H1 (cell line): ENCODE measurements around the gene KANSL1. TPM values are rescaled to one million over a fixed set of nuclear protein-coding genes. Genes with fewer than 3 reads are reported as not detected.

Source experiments
- CTCF ChIA-PET: fragments of 300-600 bp; sonication (Branson Sonifier 250); formaldehyde crosslinking; loops from one replicate; lab custom pipeline; 2021; ENCODE audit not compliant: partially characterized antibody; lab: Charles Lee
- POLR2A ChIA-PET: fragments of 300-600 bp; sonication (Branson Sonifier 250); formaldehyde crosslinking; loops from one replicate; lab custom pipeline; 2021; ENCODE audit warnings: inconsistent platforms; ENCODE audit not compliant: partially characterized antibody; lab: Charles Lee
- DNase-seq, 2 experiments: peaks; one replicate each; pipeline versions ENCODE4 v3.0.0 to v3.0.0-alpha.2; 2010 to 2022; ENCODE audit warnings: low spot score in 2 of 2, low read depth in 1 of 2, mixed read lengths in 1 of 2
- FAIRE-seq: peaks from 2 replicates; lab custom pipeline; 2011; peaks lifted over from hg19 to GRCh38; lab: Jason Lieb, UNC
- H2AFZ ChIP-seq: 2 replicates; pipeline ENCODE4 v1.8.1; 2012; ENCODE audit warnings: low read length, inconsistent platforms
- H2AK5ac ChIP-seq: 2 replicates; pipeline ENCODE4 v1.6.1; 2013; ENCODE audit warnings: low read depth, low read length
- H2BK120ac ChIP-seq: replicated peaks from 2 replicates; pipeline ENCODE3; 2013; ENCODE audit warnings: low read depth, low read length, inconsistent platforms
- H2BK12ac ChIP-seq: 2 replicates; pipeline ENCODE4 v1.6.1; 2013; ENCODE audit warnings: low read depth, low read length
- H2BK15ac ChIP-seq: 2 replicates; pipeline ENCODE4 v1.6.1; 2013; ENCODE audit warnings: low read length
- H2BK20ac ChIP-seq: 2 replicates; pipeline ENCODE4 v1.6.1; 2013; ENCODE audit warnings: low read length
- H2BK5ac ChIP-seq: 2 replicates; pipeline ENCODE4 v1.6.1; 2013; ENCODE audit warnings: low read depth, low read length
- H3K14ac ChIP-seq: 2 replicates; pipeline ENCODE4 v1.6.1; 2013; ENCODE audit warnings: inconsistent platforms; ENCODE audit not compliant: insufficient read length
- H3K18ac ChIP-seq: 2 replicates; pipeline ENCODE4 v1.6.1; 2013; ENCODE audit warnings: low read length; ENCODE audit errors: extremely low read depth
- H3K23ac ChIP-seq: 2 replicates; pipeline ENCODE4 v1.6.1; 2013; ENCODE audit warnings: inconsistent platforms; ENCODE audit not compliant: insufficient read length
- H3K23me2 ChIP-seq: 2 replicates; pipeline ENCODE4 v1.6.1; 2013; ENCODE audit warnings: low read depth, low read length
- H3K27ac ChIP-seq: 2 replicates; pipeline ENCODE4 v1.6.1; 2011; ENCODE audit warnings: low read depth, low read length, inconsistent platforms
- H3K27me3 ChIP-seq, 4 experiments: replicated peaks in 1 of 4; 1 replicate in 1 of 4; 2 replicates in 3 of 4; pipeline versions ENCODE4 v1.6.1 to v1.8.1; 2011 to 2013; ENCODE audit warnings: low read length in 3 of 4, mild to moderate bottlenecking in 3 of 4, inconsistent platforms in 2 of 4, mixed read lengths in 2 of 4, moderate library complexity in 1 of 4; ENCODE audit not compliant: control insufficient read depth in 3 of 4, insufficient read depth in 3 of 4; ENCODE audit errors: extremely low read depth in 1 of 4
- H3K36me3 ChIP-seq, 4 experiments: 2 replicates each; pipeline versions ENCODE4 v1.6.1 to v1.8.1; 2011 to 2013; ENCODE audit warnings: mild to moderate bottlenecking in 4 of 4, low read length in 3 of 4, moderate library complexity in 2 of 4, control low read depth in 1 of 4, inconsistent platforms in 1 of 4; ENCODE audit not compliant: insufficient read depth in 4 of 4, control insufficient read depth in 2 of 4
- H3K4ac ChIP-seq: replicated peaks from 2 replicates; pipeline ENCODE3; 2013; ENCODE audit warnings: low read length, low read depth, mixed read lengths, inconsistent platforms; ENCODE audit not compliant: insufficient read length
- H3K4me1 ChIP-seq, 4 experiments: replicated peaks in 1 of 4; 1 replicate in 1 of 4; 2 replicates in 3 of 4; pipeline versions ENCODE4 v1.6.1 to v1.8.1; 2011 to 2013; ENCODE audit warnings: low read length in 3 of 4, inconsistent platforms in 2 of 4, mixed read lengths in 1 of 4; ENCODE audit not compliant: insufficient read depth in 4 of 4, control insufficient read depth in 3 of 4
- H3K4me2 ChIP-seq, 2 experiments: 2 replicates each; pipeline versions ENCODE4 v1.6.1 to v1.8.1; 2011 to 2013; ENCODE audit warnings: low read depth in 2 of 2, low read length in 2 of 2, control low read depth in 1 of 2, inconsistent platforms in 1 of 2, mild to moderate bottlenecking in 1 of 2; ENCODE audit not compliant: insufficient read depth in 1 of 2
- H3K4me3 ChIP-seq, 4 experiments: fragments of 200-600, 300-600 bp in 1 of 4; sonication (generic), shearing (Covaris generic), sonication (Bioruptor Twin) in 1 of 4; 2 replicates each; pipeline versions ENCODE4 v1.5.1 to v1.8.1; 2011 to 2016; ENCODE audit warnings: low read length in 4 of 4, low read depth in 3 of 4, control low read depth in 2 of 4, inconsistent platforms in 2 of 4, mild to moderate bottlenecking in 2 of 4, mixed read lengths in 1 of 4, moderate library complexity in 1 of 4; ENCODE audit not compliant: insufficient read depth in 2 of 4; ENCODE audit errors: extremely low read depth in 1 of 4
- H3K56ac ChIP-seq: replicated peaks from 2 replicates; pipeline ENCODE3; 2013; ENCODE audit warnings: low read depth, mild to moderate bottlenecking, mixed read lengths, low read length, inconsistent platforms; ENCODE audit not compliant: insufficient read length
- H3K79me1 ChIP-seq: 2 replicates; pipeline ENCODE4 v1.6.1; 2013; ENCODE audit warnings: low read depth, low read length, control low read depth
- H3K79me2 ChIP-seq, 2 experiments: 2 replicates each; pipeline versions ENCODE4 v1.6.1 to v1.8.1; 2012 to 2013; ENCODE audit warnings: low read length in 2 of 2, mild to moderate bottlenecking in 2 of 2, inconsistent platforms in 1 of 2; ENCODE audit not compliant: insufficient read depth in 2 of 2, control insufficient read depth in 1 of 2
- H3K9ac ChIP-seq, 4 experiments: replicated peaks in 1 of 4; 1 replicate in 1 of 4; 2 replicates in 3 of 4; pipeline versions ENCODE4 v1.6.1 to v1.8.1; 2011 to 2013; ENCODE audit warnings: low read depth in 3 of 4, low read length in 3 of 4, control low read depth in 2 of 4, mild to moderate bottlenecking in 2 of 4, moderate library complexity in 2 of 4, inconsistent platforms in 1 of 4; ENCODE audit errors: extremely low read depth in 1 of 4
- H3K9me3 ChIP-seq, 2 experiments: 2 replicates each; pipeline versions ENCODE4 v1.6.1 to v1.8.1; 2012 to 2013; ENCODE audit warnings: mild to moderate bottlenecking in 2 of 2, moderate library complexity in 2 of 2, control low read depth in 1 of 2, inconsistent platforms in 1 of 2, low read depth in 1 of 2, low read length in 1 of 2, mixed read lengths in 1 of 2; ENCODE audit not compliant: insufficient read depth in 2 of 2
- H4K20me1 ChIP-seq, 2 experiments: replicated peaks in 1 of 2; 2 replicates each; pipeline versions ENCODE3 to v1.8.1; 2011 to 2013; ENCODE audit warnings: inconsistent platforms in 2 of 2, low read length in 2 of 2, mild to moderate bottlenecking in 1 of 2; ENCODE audit not compliant: insufficient read depth in 2 of 2, control insufficient read depth in 1 of 2
- H4K5ac ChIP-seq: 2 replicates; pipeline ENCODE4 v1.6.1; 2013; ENCODE audit warnings: low read length, low read depth, mixed read lengths, inconsistent platforms; ENCODE audit not compliant: insufficient read length
- H4K8ac ChIP-seq: 2 replicates; pipeline ENCODE4 v1.8.0; 2013; ENCODE audit warnings: mild to moderate bottlenecking, moderate library complexity, low read length, inconsistent platforms; ENCODE audit not compliant: insufficient read depth; ENCODE audit errors: extremely low read depth
- H4K91ac ChIP-seq: replicated peaks from 2 replicates; pipeline ENCODE3; 2013; ENCODE audit warnings: low read length, mixed read lengths, inconsistent platforms; ENCODE audit not compliant: insufficient read length
- CHD1 ChIP-seq: IDR thresholded peaks from 2 replicates; pipeline ENCODE4 v1.6.1; 2012; ENCODE audit warnings: low read depth, low read length, improper control_type of control experiment
- NANOG ChIP-seq: IDR thresholded peaks from 2 replicates; pipeline ENCODE4 v1.6.1; 2011; ENCODE audit warnings: low read length, low read depth, mild to moderate bottlenecking, inconsistent platforms; ENCODE audit not compliant: insufficient read depth, poor library complexity, severe bottlenecking
- POLR2A ChIP-seq, 2 experiments: IDR thresholded peaks; 1 replicate in 1 of 2; 2 replicates in 1 of 2; pipeline ENCODE4 v1.6.1; 2011; ENCODE audit warnings: low read depth in 2 of 2, low read length in 2 of 2, mild to moderate bottlenecking in 2 of 2; ENCODE audit errors: control extremely low read depth in 1 of 2
- POLR2AphosphoS5 ChIP-seq: IDR thresholded peaks from 2 replicates; pipeline ENCODE4 v1.6.1; 2011; ENCODE audit warnings: low read depth, low read length
- RAD21 ChIP-seq, 2 experiments: IDR thresholded peaks in 1 of 2; conservative IDR thresholded peaks in 1 of 2; 2 replicates each; pipeline ENCODE4 v1.6.1; 2011; ENCODE audit warnings: low read depth in 2 of 2, low read length in 2 of 2, improper control_type of control experiment in 1 of 2, inconsistent platforms in 1 of 2, mild to moderate bottlenecking in 1 of 2, moderate library complexity in 1 of 2
- SIRT6 ChIP-seq: IDR thresholded peaks from one replicate; pipeline ENCODE4 v1.7.1; 2012; ENCODE audit warnings: low read length, inconsistent platforms
- TEAD4 ChIP-seq: IDR thresholded peaks from 2 replicates; pipeline ENCODE4 v1.6.1; 2012; ENCODE audit warnings: low read depth, low read length, inconsistent platforms, mixed read lengths
- YY1 ChIP-seq: IDR thresholded peaks from 2 replicates; pipeline ENCODE4 v1.6.1; 2011; ENCODE audit warnings: low read depth, mild to moderate bottlenecking, low read length
- polyA plus RNA-seq, 7 experiments: library from polyadenylated mRNA; depleted of rRNA in 3 of 7; stranded (reverse) in 5 of 7; unstranded in 2 of 7; fragments of >200 nt in 5 of 7; fragments of 200-250 nt in 2 of 7; gene quantifications; 1 replicate in 5 of 7; 2 replicates in 1 of 7; 4 replicates in 1 of 7; pipeline versions ENCODE4 v1.2.1 to v1.2.3, GENCODE V29; 2011 to 2013; ENCODE audit warnings: missing spikeins in 2 of 7, mixed read lengths in 2 of 7
- total RNA-seq: library from RNA; stranded (reverse); fragmentation: NEBNext Ultra II Directional; extraction: Animal tissue kit (Norgen Biotek cat#: 25700); gene quantifications from 2 replicates; pipeline ENCODE4 v1.2.1, GENCODE V29; 2021

The KANSL1 gene
- total and polyA plus RNA-seq, 2 of the 8 experiments (the other 6 are each of a cell fraction or from before 2014, with no cell fraction given): 34.0 to 128 TPM

DNA sequence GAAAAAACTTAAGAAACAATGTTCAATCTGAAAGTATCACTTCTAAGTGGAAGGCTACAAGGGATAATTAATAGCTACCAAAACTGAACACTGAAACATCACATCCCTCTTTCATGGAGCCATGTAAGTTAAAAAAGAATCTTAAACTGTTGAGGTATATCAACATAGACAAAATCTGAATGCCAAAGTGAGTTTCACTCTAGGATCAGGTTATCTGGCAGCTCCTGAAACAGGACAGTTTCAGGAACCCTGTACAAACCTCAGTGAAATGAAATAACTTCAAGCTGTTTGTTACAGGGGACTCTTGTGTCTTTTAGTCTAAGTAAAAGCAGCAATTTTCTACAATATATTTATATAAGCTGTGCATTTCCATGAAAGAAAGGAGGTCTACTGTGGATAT is 73.2 kb downstream of the KANSL1 start:
- no peak for TF ChIP-seq TEAD4
- no peak for TF ChIP-seq YY1
- TF ChIP-seq RAD21 (IDR thresholded peaks at IDR 0.05 in 1 of 2, conservative IDR thresholded peaks at IDR 0.05 in 1 of 2; ENCODE audit: low read depth in 2 of 2, low read length in 2 of 2): no peak
- TF ChIP-seq SIRT6: no peak
- no peak for TF ChIP-seq POLR2AphosphoS5
- TF ChIP-seq CHD1: no peak
- TF ChIP-seq NANOG: no peak
- no peak for TF ChIP-seq POLR2A (IDR thresholded peaks at IDR 0.05; ENCODE audit: control extremely low read depth in 1 of 2, low read depth in 2 of 2, low read length in 2 of 2)
- Histone ChIP-seq H2BK5ac (no peak overlapping the region), H4K5ac (no peak overlapping the region), H3K4me1 (peaks cover 7 to 23% (median 18%) of the 10 kb centered on the region in 4 experiments; a peak in 6 of 7 replicates), H3K9me3 (no peaks in the 10 kb centered on the region), H3K9ac (no peak overlapping the region), H3K56ac (no peak overlapping the region), H3K4me2 (no peak overlapping the region), H4K91ac (no peak overlapping the region), H3K23ac (no peak overlapping the region), H3K14ac (no peak overlapping the region), H2BK12ac (no peak overlapping the region), H3K79me1 (peaks cover 9% of the 10 kb centered on the region), H3K18ac (no peak overlapping the region), H3K23me2 (no peaks in the 10 kb centered on the region; the same call in 1 of the 2 replicates), H3K27me3 (no peaks in the 10 kb centered on the region), H3K4me3 (no peak overlapping the region), H4K8ac (no peak overlapping the region), H4K20me1 (peaks cover 38 to 60% of the 10 kb centered on the region in 2 experiments), H2BK20ac (no peak overlapping the region), H3K79me2 (peaks cover 65 to 99% of the 10 kb centered on the region in 2 experiments), H2BK15ac (no peak overlapping the region), H3K27ac (no peak overlapping the region), H2AFZ (no peak overlapping the region), H3K4ac (no peak overlapping the region), H2BK120ac (no peak overlapping the region), H2AK5ac (no peak overlapping the region), H3K36me3 (no peaks in the 10 kb centered on the region)
- FAIRE-seq (no peak), DNase-seq (no peak)
- ChIA-PET CTCF (interaction anchor here (1.1 to 1.9 kb wide), 4 partner anchors 11 to 73 kb away, joined by 3 to 6 read pairs (median 4); partner anchors contain the start of gene KANSL1), POLR2A (interaction anchor here (0.6 to 2.0 kb wide), 6 partner anchors 10 to 73 kb away, joined by 3 to 7 read pairs (median 4); partner anchors contain the start of gene KANSL1)
